ENCODE results near the gene LDB3. TPM values are rescaled to one million over a fixed set of nuclear protein-coding genes. Genes with fewer than 3 reads are reported as not detected.
A peak's percentile ranks its signal among the peaks of the same experiment; 100 is the strongest.

The LDB3 gene, protein sequence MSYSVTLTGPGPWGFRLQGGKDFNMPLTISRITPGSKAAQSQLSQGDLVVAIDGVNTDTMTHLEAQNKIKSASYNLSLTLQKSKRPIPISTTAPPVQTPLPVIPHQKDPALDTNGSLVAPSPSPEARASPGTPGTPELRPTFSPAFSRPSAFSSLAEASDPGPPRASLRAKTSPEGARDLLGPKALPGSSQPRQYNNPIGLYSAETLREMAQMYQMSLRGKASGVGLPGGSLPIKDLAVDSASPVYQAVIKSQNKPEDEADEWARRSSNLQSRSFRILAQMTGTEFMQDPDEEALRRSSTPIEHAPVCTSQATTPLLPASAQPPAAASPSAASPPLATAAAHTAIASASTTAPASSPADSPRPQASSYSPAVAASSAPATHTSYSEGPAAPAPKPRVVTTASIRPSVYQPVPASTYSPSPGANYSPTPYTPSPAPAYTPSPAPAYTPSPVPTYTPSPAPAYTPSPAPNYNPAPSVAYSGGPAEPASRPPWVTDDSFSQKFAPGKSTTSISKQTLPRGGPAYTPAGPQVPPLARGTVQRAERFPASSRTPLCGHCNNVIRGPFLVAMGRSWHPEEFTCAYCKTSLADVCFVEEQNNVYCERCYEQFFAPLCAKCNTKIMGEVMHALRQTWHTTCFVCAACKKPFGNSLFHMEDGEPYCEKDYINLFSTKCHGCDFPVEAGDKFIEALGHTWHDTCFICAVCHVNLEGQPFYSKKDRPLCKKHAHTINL
- total RNA-seq: under 1 TPM; 0.11 to 0.35 TPM
- 1.00 TPM for polyA plus RNA-seq (2013, experiment 1 of 2)
- 1.3 TPM for polyA plus RNA-seq (2013, experiment 2 of 2)
- long read RNA-seq, experiment 1: 0 reads
- long read RNA-seq, experiment 2, partial matches to known transcripts: 1 of 1 reads
- long read RNA-seq, experiment 2, other reads (novel, unspliced or antisense): 0 of 1 reads
- long read RNA-seq, experiment 3: 0 reads
- long read RNA-seq, experiment 4: 0 reads

GRCh38 chr10:86668297-86669165 lies at the start of gene LDB3:
Gene LDB3, plus strand, starts transcription at chr10:86668511. Its CDS starts 181 bp downstream, at chr10:86668692.
- TF ChIP-seq, protein P1, sequence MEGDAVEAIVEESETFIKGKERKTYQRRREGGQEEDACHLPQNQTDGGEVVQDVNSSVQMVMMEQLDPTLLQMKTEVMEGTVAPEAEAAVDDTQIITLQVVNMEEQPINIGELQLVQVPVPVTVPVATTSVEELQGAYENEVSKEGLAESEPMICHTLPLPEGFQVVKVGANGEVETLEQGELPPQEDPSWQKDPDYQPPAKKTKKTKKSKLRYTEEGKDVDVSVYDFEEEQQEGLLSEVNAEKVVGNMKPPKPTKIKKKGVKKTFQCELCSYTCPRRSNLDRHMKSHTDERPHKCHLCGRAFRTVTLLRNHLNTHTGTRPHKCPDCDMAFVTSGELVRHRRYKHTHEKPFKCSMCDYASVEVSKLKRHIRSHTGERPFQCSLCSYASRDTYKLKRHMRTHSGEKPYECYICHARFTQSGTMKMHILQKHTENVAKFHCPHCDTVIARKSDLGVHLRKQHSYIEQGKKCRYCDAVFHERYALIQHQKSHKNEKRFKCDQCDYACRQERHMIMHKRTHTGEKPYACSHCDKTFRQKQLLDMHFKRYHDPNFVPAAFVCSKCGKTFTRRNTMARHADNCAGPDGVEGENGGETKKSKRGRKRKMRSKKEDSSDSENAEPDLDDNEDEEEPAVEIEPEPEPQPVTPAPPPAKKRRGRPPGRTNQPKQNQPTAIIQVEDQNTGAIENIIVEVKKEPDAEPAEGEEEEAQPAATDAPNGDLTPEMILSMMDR (conservative IDR thresholded peaks at IDR 0.05): no peak
- no peaks in the 10 kb centered on the region for H3K36me3 Mint-ChIP-seq (ENCODE audit: low read depth)
- peak within 1 kb of the TSS; percentile 39 for H3K27ac Mint-ChIP-seq
- H3K4me1 Mint-ChIP-seq: peaks cover 17% of the 10 kb centered on the region
- peaks cover 3% of the 10 kb centered on the region for H3K27me3 Mint-ChIP-seq (ENCODE audit: insufficient read depth)
- WGBS, 2 experiments (ENCODE audit: insufficient coverage in 1 of 2, insufficient read length in 1 of 2): 66 to 68% methylated on average over 18 to 23 of the region's 23 CpGs
- Histone ChIP-seq H3K4me3 (ENCODE audit: low read length) (no peak within 1 kb of the TSS), H3K9me3 (ENCODE audit: control insufficient read depth, low read length) (no peaks in the 10 kb centered on the region), H3K4me1 (ENCODE audit: control insufficient read depth, insufficient read depth, low read length) (peaks cover 23% of the 10 kb centered on the region), H3K27ac (ENCODE audit: low read depth, low read length) (no peak within 1 kb of the TSS), H3K36me3 (ENCODE audit: control insufficient read depth, insufficient read depth, low read length) (no peaks in the 10 kb centered on the region), H3K9ac (ENCODE audit: extremely low read depth, low read length, poor library complexity, severe bottlenecking) (no peak within 1 kb of the TSS), H3K27me3 (ENCODE audit: control insufficient read depth, insufficient read depth, low read length, poor library complexity, severe bottlenecking) (no peaks in the 10 kb centered on the region)
- H3K9me3 Mint-ChIP-seq: no peaks in the 10 kb centered on the region
- no peak for DNase-seq
- H3K4me3 Mint-ChIP-seq: no peak within 1 kb of the TSS

DNA sequence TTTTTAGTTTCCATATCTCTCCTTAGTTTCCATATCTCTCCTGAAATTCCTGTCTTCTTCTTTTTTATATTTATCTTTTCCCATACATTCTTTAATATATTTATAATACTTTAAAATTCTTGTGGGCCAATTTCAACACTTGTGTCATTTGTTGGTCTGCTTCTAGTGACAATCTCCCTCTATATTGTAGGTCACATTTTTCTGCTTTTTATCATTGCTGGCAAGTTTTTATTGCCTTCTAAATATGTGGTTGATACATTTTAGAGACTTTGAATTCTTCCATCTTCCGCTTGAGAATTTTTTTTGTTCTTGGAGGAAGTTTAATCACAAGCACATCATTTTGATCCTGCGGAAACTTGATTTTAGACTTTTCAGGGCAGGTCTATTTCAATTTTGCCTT lies 40.0 kb upstream of the LDB3 start:
- Histone ChIP-seq H3K4me1 (ENCODE audit: control insufficient read depth, insufficient read depth, low read length) (no peaks in the 10 kb centered on the region), H3K27me3 (ENCODE audit: control insufficient read depth, insufficient read depth, low read length, poor library complexity, severe bottlenecking) (peaks cover 30% of the 10 kb centered on the region), H3K4me3 (ENCODE audit: low read length) (no peak overlapping the region), H3K27ac (ENCODE audit: low read depth, low read length) (no peak overlapping the region), H3K9me3 (ENCODE audit: control insufficient read depth, low read length) (no peaks in the 10 kb centered on the region), H3K36me3 (ENCODE audit: control insufficient read depth, insufficient read depth, low read length) (no peaks in the 10 kb centered on the region), H3K9ac (ENCODE audit: extremely low read depth, low read length, poor library complexity, severe bottlenecking) (no peak overlapping the region)
- Mint-ChIP-seq H3K27me3 (ENCODE audit: insufficient read depth) (peaks cover 27% of the 10 kb centered on the region), H3K9me3 (no peaks in the 10 kb centered on the region), H3K4me3 (no peak overlapping the region), H3K27ac (no peak overlapping the region), H3K36me3 (ENCODE audit: low read depth) (no peaks in the 10 kb centered on the region), H3K4me1 (no peaks in the 10 kb centered on the region)
- DNase-seq: no peak
- 98 to 100% methylated on average over 2 of the region's 2 CpGs for WGBS, 2 experiments (ENCODE audit: insufficient coverage in 1 of 2, insufficient read length in 1 of 2)
- TF ChIP-seq, protein P1 (conservative IDR thresholded peaks at IDR 0.05): no peak

- Mint-ChIP-seq H3K27me3 (ENCODE audit: insufficient read depth) (peaks cover 44% of the 10 kb centered on the region), H3K27ac (no peak overlapping the region), H3K36me3 (ENCODE audit: low read depth) (no peaks in the 10 kb centered on the region), H3K4me1 (no peaks in the 10 kb centered on the region), H3K9me3 (no peaks in the 10 kb centered on the region), H3K4me3 (no peak overlapping the region)
- H3K36me3 ChIP-seq (ENCODE audit: control insufficient read depth, insufficient read depth, low read length): no peaks in the 10 kb centered on the region
- TF ChIP-seq, protein P1 (conservative IDR thresholded peaks at IDR 0.05): no peak
- H3K9me3 ChIP-seq (ENCODE audit: control insufficient read depth, low read length): no peaks in the 10 kb centered on the region
- H3K4me1 ChIP-seq (ENCODE audit: control insufficient read depth, insufficient read depth, low read length): no peaks in the 10 kb centered on the region
- DNase-seq: no peak
- H3K27me3 ChIP-seq (ENCODE audit: control insufficient read depth, insufficient read depth, low read length, poor library complexity, severe bottlenecking): peaks cover 45% of the 10 kb centered on the region
- no peak overlapping the region for H3K4me3 ChIP-seq (ENCODE audit: low read length)
- WGBS, 2 experiments (ENCODE audit: insufficient coverage in 1 of 2, insufficient read length in 1 of 2): 43 to 50% methylated on average over 2 of the region's 2 CpGs
- H3K9ac ChIP-seq (ENCODE audit: extremely low read depth, low read length, poor library complexity, severe bottlenecking): no peak overlapping the region
- no peak overlapping the region for H3K27ac ChIP-seq (ENCODE audit: low read depth, low read length)
Observed at GRCh38 chr10:86630079-86630478, 38.2 kb upstream of the LDB3 start.
